Measurements from ENCODE around the gene TUFM. TPM values are rescaled to one million over a fixed set of nuclear protein-coding genes. Genes with fewer than 3 reads are reported as not detected.
"Not testable (repeated sequence)": the region's sequence is repeated elsewhere in the genome, so short reads cannot be mapped to it uniquely, and the experiment has no call there.

The TUFM gene
- total RNA-seq, 1 donor from 2014 or later: 91.1 TPM

DNA sequence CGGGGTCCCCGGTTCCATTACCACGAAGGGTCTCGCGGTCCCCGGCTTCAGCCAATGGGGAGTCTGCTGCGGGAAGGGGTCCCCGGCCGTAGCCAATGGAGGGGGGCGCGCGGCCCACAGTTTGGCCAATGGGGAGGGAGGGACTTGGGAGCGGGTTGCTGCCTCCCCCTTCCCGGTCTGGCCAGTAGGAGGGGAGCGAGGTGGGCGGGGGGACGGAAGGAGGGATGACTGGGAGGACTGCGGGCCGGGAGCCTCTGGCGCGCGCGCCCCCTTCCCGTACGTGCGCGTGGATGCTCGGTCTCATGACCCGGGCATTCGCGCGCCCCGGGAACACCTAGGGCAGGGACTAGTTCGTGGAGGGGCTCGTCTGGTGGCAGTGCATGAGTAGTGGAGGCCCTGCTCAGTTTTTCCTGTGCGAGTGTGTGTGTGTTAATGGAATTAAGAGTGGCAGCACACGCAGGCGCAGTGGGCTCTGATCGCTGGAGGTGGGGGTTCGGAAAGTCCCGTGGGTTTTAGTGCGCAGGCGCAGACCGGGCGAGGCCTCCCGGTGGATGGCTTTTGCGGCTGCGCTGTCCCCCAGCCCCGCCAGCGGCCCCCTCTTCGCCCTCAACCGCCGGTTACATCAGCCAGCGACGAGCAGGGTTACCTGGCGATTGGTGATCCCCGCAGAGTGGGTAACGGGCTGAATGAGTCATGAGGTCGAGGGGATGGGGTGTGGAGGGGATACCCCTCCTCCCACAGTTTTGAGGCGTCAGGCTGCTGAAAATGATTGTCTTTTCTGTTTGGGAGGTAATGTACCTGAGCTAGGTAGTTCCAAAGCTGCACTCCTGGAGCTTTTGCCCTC, 22.1 kb downstream of the TUFM start:
- TF ChIP-seq, protein P1, sequence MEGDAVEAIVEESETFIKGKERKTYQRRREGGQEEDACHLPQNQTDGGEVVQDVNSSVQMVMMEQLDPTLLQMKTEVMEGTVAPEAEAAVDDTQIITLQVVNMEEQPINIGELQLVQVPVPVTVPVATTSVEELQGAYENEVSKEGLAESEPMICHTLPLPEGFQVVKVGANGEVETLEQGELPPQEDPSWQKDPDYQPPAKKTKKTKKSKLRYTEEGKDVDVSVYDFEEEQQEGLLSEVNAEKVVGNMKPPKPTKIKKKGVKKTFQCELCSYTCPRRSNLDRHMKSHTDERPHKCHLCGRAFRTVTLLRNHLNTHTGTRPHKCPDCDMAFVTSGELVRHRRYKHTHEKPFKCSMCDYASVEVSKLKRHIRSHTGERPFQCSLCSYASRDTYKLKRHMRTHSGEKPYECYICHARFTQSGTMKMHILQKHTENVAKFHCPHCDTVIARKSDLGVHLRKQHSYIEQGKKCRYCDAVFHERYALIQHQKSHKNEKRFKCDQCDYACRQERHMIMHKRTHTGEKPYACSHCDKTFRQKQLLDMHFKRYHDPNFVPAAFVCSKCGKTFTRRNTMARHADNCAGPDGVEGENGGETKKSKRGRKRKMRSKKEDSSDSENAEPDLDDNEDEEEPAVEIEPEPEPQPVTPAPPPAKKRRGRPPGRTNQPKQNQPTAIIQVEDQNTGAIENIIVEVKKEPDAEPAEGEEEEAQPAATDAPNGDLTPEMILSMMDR (IDR thresholded peaks at IDR 0.05): peak; percentile 60
- DNase-seq (ENCODE audit: low spot score): peak; percentile 98
- Mint-ChIP-seq H3K27ac (ENCODE audit: unreplicated experiment) (peak overlapping the region; percentile 99), H3K4me3 (ENCODE audit: unreplicated experiment) (peak overlapping the region; percentile 99), H3K9me3 (ENCODE audit: low read depth) (no peaks in the 10 kb centered on the region), H3K36me3 (ENCODE audit: low read depth) (peaks cover 34% of the 10 kb centered on the region), H3K4me1 (ENCODE audit: low read depth) (peaks cover 47% of the 10 kb centered on the region), H3K27me3 (ENCODE audit: low read depth) (no peaks in the 10 kb centered on the region)

DNA sequence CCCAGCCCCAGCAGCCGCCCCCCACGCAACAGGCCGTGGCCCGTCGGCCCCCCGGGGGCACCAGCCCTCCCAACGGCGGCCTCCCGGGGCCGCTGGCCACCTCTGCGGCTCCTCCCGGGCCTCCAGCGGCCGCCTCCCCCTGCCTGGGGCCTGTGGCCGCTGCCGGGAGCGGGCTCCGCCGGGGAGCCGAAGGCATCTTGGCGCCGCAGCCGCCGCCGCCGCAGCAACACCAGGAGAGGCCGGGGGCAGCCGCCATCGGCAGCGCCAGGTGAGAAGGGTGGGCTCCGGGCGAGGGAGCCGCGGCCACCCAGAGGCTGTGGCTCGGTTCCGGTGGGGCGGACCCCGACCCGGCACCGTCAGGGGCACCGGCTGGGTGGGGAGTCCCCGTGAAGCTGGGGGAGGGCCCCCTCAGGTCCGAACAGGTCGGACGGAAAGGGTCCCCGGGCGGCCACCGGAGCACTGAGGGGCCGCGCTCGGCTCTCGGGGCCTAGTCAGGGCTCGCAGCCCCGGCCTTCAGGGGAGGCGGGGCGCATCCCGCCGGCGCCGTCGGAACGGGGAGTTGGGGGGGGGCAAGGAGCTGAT, 22.8 kb downstream of the TUFM start:
- no peak for DNase-seq (ENCODE audit: low spot score)
- H3K27ac Mint-ChIP-seq (ENCODE audit: unreplicated experiment): peak overlapping the region; percentile 99
- peaks cover 47% of the 10 kb centered on the region for H3K4me1 Mint-ChIP-seq (ENCODE audit: low read depth)
- no peaks in the 10 kb centered on the region for H3K27me3 Mint-ChIP-seq (ENCODE audit: low read depth)
- H3K9me3 Mint-ChIP-seq (ENCODE audit: low read depth): no peaks in the 10 kb centered on the region
- H3K36me3 Mint-ChIP-seq (ENCODE audit: low read depth): peaks cover 32% of the 10 kb centered on the region
- H3K4me3 Mint-ChIP-seq (ENCODE audit: unreplicated experiment): peak overlapping the region; percentile 99
- TF ChIP-seq, protein P1 (IDR thresholded peaks at IDR 0.05): no peak

DNA sequence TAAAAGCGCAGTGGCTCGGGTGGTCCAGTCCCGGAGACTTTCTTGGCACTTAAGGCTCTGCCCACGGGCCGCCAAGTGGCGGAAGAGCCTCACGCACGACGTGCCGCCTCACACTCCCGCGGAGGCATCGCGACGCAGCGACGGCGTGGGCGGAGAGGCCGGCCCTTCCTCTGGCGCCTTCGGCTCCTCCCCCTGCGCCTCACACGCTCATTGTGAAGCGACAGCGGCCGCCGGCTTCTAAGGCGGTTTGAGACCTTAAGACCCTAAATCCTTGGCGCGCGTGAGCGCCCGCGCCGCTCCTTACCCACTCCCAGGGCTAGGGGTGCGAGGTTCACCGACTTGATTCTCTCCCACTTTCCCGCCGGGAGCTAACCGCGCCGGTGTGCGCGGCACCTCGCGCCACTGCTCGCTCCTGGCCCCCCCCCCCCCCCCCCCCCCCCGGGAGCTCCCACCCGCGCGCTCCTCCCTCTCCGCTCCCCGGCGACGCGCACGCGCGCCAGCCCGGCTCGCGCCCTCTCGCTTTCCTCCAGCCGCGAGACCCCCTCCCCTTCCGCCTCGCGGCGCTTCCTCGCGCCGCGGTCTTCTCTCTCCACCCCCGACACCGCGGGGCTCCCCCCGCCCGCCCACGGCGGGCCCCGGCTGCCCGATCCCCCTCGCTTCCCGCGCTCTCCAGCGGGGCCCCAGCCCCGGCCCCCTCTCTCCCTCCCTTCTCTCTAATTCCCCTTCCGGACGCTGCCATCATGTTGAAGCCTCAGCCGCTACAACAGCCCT, 23.4 kb downstream of the TUFM start, which contains the start of gene ATXN2L:
Gene ATXN2L, plus strand, starts transcription at position 480 of the 771 bp plus-strand sequence. Its CDS starts 261 bp downstream, at position 741.
- DNase-seq (ENCODE audit: low spot score): peak; percentile 98
- TF ChIP-seq, protein P1 (IDR thresholded peaks at IDR 0.05): peak; percentile 31
- H3K4me1 Mint-ChIP-seq (ENCODE audit: low read depth): peaks cover 43% of the 10 kb centered on the region
- H3K36me3 Mint-ChIP-seq (ENCODE audit: low read depth): peaks cover 27% of the 10 kb centered on the region
- H3K27ac Mint-ChIP-seq (ENCODE audit: unreplicated experiment): peak within 1 kb of the TSS; percentile 99
- no peaks in the 10 kb centered on the region for H3K9me3 Mint-ChIP-seq (ENCODE audit: low read depth)
- peak within 1 kb of the TSS; percentile 99 for H3K4me3 Mint-ChIP-seq (ENCODE audit: unreplicated experiment)
- no peaks in the 10 kb centered on the region for H3K27me3 Mint-ChIP-seq (ENCODE audit: low read depth)

DNA sequence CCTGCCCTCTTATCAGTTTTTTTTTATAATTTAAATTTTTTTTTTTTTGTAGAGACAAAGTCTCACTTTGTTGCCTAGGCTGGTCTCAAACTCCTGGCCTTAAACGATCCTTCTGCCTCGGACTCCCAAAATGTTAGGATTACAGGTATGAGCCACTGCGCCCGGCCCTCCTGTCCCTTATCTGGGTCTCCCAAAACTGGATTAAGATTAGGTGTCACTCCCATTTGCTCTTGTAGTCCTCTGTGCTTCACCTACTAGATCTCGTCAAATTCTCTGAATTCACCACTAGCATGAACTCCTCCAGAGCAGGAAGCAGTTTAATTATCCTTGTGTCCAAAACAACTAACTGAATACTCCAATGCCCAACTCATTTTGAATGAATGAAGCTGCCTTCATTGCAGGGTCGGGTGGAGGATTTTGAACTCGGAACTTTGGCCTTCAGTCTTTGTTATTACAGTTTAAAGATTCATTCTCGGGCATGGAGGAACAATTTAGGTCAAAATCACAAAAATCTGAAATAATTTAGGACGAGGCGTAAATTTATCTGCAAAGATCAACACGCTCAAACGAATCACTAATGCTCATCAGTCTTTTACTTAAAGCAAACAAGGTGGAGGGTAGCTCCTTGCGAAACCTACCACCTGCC, 24.2 kb downstream of the TUFM start:
- Mint-ChIP-seq H3K9me3 (ENCODE audit: low read depth) (no peaks in the 10 kb centered on the region), H3K36me3 (ENCODE audit: low read depth) (peaks cover 22% of the 10 kb centered on the region), H3K27me3 (ENCODE audit: low read depth) (no peaks in the 10 kb centered on the region), H3K4me3 (ENCODE audit: unreplicated experiment) (peak overlapping the region; percentile 88), H3K4me1 (ENCODE audit: low read depth) (peaks cover 37% of the 10 kb centered on the region), H3K27ac (ENCODE audit: unreplicated experiment) (peak overlapping the region; percentile 90)
- TF ChIP-seq, protein P1 (IDR thresholded peaks at IDR 0.05): no peak
- peak; percentile 40 for DNase-seq (ENCODE audit: low spot score)

DNA sequence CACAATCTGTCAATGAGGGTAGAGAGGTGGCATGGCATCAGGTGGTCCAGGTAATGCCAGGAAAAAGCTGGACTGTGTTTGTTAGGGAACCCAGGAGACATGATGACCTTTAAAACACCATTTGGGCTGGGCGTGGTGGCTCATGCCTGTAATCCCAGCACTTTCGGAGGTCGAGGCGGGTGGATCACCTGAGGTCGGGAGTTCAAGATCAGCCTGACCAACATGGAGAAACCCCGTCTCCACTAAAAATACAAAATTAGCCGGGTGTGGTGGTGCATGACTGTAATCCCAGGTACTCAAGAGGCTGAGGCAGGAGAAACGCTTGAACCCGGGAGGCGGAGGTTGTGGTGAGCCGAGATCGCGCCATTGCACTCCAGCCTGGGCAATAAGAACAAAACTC, 25.6 kb downstream of the TUFM start:
- Mint-ChIP-seq H3K4me1 (ENCODE audit: low read depth) (peaks cover 22% of the 10 kb centered on the region), H3K27ac (ENCODE audit: unreplicated experiment) (peak overlapping the region; percentile 41)
- H3K27me3 Mint-ChIP-seq (ENCODE audit: low read depth); H3K9me3 Mint-ChIP-seq (ENCODE audit: low read depth); H3K4me3 Mint-ChIP-seq (ENCODE audit: unreplicated experiment); DNase-seq (ENCODE audit: low spot score); H3K36me3 Mint-ChIP-seq (ENCODE audit: low read depth): not testable (repeated sequence)
